ENCODE data around the gene AXIN1.
"Not testable (repeated sequence)": the region's sequence is repeated elsewhere in the genome, so short reads cannot be mapped to it uniquely, and the experiment has no call there.

The AXIN1 gene, protein sequence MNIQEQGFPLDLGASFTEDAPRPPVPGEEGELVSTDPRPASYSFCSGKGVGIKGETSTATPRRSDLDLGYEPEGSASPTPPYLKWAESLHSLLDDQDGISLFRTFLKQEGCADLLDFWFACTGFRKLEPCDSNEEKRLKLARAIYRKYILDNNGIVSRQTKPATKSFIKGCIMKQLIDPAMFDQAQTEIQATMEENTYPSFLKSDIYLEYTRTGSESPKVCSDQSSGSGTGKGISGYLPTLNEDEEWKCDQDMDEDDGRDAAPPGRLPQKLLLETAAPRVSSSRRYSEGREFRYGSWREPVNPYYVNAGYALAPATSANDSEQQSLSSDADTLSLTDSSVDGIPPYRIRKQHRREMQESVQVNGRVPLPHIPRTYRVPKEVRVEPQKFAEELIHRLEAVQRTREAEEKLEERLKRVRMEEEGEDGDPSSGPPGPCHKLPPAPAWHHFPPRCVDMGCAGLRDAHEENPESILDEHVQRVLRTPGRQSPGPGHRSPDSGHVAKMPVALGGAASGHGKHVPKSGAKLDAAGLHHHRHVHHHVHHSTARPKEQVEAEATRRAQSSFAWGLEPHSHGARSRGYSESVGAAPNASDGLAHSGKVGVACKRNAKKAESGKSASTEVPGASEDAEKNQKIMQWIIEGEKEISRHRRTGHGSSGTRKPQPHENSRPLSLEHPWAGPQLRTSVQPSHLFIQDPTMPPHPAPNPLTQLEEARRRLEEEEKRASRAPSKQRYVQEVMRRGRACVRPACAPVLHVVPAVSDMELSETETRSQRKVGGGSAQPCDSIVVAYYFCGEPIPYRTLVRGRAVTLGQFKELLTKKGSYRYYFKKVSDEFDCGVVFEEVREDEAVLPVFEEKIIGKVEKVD

DNA sequence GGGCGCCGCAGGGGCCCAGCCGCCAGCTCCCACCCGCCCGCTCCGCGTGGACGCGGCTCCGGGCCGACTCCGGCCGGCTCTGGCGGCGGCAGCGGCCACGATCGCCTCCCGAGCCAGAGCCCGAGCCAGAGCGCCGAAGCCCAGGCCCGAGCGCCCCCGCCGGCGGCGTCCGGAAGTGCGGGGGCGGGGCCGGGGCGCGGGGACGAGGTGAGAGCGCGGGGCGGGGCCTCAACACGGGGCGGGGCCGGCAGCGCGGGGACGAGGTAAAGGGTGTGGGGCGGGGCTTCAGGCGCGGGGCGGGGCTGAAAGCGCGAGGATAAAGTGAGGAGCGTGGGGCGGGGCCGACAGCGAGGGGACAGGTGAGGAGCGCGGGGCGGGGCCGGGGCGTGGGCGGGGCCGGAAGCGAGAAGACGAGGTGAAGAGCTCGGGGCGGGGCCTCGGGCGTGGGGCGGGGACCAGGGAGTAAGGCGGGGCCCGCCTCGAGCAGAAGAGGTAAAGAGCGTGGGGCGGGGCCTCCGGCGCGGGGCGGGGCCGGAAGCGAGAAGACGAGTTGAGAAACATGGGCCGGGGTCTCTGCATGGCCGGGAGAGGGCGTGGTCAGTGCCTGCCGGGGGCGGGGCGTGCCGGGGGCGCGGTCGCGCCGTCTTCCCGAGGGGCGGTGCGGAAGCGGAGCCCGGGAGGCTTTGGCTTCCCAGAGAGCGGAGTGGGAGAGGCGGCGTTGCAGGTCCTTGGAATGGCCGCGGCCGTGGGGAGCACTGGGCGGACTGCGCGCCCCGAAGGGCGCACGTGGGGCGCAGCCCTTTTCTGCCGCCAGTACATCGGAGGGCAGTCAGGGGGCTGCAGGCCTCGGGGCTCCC, at the start of gene AXIN1:
Gene AXIN1, minus strand, starts transcription at position 177 of the 857 bp plus-strand sequence. CDS start 5,698 bp downstream, outside the sequence.
- DNase-seq (ENCODE audit: low spot score), result peak; percentile 86

DNA sequence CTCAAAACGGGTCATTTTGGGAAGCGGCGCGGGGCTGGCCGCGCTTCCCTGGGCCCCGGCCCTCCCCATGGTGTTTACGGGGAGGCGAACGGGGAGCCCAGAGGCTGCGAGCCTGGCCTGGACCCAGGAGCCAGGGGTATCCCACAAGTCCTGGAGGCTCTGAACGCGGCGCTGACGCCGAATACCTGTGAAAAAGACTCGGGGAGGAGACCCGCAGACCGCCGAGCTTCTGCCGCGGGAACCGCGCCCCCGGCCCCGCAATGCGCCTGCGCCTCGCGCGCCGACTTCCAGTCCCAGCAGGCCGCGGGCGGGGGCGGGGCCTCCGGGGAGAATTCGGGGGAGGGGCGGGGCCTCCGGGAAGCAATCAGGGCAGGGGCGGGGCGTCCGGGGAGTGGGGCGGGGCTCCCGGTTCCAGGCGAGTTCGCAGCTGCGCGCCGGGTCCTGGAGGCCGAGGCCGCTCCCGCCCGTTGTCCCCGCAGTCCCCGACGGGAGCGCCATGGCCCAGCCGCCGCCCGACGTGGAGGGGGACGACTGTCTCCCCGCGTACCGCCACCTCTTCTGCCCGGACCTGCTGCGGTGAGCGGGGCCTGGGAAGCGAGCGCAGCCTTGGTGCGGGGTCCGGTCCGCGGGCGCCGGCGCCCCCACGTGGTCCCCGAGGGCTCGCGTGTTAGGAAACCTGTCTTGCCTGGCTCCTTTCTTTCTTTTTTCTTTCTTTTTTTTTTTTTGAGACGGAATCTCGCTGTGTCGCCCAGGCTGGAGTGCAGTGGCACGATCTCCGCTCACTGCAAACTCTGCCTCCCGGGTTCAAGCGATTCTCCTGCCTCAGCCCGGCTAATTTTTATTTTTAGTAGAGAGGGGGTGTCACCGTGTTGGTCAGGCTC, 49.2 kb upstream of the AXIN1 start, which contains the start of gene DECR2:
Gene DECR2, plus strand, starts transcription at position 418 of the 881 bp plus-strand sequence. Its CDS starts 79 bp downstream, at position 497.
- DNase-seq (ENCODE audit: low spot score), result peak; percentile 82

DNA sequence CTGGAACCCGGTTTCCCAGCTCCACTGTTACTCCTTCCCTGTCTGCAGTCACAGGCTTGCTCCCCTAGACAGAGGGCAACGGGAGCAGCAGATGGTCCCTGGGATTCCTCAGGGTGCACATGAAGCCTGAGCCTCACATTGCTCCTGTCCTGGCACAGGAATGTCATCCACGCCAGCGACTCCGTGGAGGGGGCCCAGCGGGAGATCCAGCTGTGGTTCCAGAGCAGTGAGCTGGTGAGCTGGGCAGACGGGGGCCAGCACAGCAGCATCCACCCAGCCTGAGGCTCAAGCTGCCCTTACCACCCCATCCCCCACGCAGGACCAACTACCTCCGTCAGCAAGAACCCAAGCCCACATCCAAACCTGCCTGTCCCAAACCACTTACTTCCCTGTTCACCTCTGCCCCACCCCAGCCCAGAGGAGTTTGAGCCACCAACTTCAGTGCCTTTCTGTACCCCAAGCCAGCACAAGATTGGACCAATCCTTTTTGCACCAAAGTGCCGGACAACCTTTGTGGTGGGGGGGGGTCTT, 47.6 kb upstream of the AXIN1 start:
- no peak for DNase-seq (ENCODE audit: low spot score)

DNA sequence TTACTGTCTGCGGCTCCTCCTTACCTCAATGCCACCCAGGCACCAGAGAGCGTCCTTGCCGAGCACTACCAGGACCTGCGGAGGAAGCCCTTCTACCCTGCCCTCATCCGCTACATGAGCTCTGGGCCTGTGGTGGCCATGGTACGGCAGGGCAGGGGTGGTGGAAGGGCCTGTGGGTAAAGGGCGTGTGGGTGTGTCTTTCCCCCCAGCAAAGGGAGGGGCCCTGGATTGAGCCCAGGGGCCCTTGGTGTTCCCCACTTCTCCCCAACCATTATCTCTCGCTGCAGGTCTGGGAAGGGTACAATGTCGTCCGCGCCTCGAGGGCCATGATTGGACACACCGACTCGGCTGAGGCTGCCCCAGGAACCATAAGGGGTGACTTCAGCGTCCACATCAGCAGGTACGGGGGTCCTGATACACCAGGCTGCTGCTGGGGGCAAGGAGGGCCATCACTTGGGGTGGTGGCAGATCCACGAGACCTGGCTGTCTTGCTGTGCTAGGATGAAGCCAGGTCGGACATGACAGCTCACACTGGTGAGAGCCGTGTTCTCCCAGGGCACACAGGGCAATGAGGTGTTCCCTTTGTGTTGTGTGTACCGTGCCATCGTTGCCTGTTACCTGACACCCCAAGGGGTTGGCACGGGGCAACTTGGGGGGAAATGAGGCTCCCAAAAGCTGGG, 47.0 kb upstream of the AXIN1 start:
- DNase-seq (ENCODE audit: low spot score), result no peak

DNA sequence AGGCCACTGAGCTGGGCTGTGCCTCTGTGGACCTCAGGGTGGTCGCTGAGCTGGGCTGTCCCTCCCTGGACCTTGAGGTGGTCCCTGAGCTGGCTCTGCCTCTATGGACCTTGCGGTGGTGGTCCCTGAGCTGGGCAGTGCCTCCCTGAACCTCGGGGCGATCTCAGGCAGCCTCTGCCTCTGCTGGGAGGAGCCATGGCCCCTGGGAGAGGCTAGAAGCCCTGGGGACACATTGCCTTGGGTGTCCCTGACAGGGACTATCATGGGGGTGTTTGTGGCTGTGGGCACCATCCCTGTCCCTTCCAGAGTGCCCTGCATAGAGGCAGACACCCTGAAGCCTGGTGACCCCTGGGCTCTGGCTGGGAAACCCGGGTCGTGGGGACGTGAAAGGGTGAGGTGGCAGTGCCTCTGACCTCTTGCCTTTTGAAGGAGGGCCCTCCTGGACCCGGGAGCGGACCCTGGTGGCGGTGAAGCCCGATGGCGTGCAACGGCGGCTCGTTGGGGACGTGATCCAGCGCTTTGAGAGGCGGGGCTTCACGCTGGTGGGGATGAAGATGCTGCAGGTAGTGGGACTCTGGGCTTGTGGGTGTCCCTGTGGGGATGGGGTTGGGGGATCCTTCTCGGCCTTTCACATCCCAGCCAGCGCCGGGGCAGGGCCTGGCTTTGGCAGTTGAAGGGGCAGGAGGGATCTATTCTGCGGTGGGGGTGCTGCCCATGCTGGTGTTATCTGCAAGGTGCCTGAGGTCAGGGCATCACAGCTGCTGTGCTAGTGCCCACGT, 46.2 kb upstream of the AXIN1 start:
- DNase-seq (ENCODE audit: low spot score), result no peak

DNA sequence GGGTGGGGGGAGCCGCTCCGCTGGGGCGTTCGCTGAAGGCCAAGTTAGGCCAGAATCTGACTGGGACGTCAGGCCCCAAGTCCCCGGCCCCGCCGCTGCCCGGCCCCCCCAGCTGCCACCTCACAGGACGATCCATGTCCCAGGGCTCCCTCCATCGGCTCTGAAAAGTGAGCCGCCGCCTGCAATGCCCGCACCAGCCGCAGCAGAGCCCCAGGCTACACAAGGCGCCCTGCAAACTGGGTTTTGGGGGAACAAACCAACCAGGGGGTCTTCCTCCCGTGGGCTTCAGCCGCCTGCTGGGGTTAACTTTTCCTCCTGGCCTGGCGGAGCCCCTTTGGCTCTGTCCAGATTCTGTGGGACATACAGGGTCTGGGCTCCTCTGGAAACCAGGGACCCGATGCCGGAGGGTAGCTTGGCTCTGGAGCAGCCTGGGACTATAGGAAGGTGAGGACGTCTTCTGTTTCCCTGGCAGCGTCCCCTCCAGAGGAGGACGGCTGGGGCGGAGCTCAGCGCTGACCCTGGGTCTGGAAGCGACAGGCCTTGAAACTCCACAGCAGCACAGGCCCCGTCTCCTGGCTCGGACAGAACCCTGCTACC, 45.3 kb upstream of the AXIN1 start:
- no peak for DNase-seq (ENCODE audit: low spot score)

DNA sequence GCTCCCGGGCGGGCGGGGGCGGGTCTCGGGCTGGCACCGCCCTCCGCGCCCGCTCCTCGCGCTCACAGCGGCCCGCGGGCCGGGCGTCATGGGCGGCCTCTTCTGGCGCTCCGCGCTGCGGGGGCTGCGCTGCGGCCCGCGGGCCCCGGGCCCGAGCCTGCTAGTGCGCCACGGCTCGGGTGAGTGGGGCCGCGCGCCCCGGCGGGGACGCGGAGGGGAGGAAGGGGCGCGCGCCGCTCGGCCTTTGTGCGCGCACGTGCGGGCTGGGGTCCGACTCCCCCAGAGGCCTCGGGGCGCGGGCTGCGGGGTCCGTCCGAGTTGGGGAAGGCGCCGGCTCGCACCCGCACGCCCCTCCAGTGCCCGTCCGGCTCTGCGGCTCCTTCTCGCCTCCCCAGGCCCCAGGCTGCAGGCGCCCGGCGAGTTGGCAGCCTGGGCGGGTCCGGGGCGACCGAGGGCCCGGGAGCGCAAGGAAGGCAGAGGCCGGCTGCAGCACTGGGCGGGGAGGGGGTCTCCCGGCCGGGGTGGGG, 44.7 kb upstream of the AXIN1 start, which contains the start of gene NME4:
Gene NME4, plus strand, starts transcription at position 65 of the 527 bp plus-strand sequence. Its CDS starts 24 bp downstream, at position 89.
- DNase-seq (ENCODE audit: low spot score), result no peak

DNA sequence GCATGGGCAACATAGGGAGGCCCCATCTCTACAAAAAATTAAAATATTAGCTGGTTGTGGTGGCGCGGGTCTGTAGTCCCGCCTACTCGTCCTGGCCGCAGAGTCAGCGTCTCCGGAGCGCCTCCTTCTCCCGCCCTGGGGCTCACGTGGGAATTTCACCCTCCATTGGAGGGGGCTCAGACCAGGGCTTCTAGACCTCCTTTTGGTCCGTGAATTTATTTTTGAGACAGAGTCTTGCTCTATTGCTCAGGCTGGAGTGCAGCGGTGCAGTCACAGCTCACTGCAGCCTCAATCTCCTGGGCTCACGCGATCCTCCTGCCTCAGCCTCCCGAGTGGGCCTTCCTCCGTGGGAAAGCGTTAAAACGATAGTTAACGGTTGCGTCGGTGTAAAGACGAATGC, 44.1 kb upstream of the AXIN1 start:
- DNase-seq (ENCODE audit: low spot score), result peak; percentile 51

DNA sequence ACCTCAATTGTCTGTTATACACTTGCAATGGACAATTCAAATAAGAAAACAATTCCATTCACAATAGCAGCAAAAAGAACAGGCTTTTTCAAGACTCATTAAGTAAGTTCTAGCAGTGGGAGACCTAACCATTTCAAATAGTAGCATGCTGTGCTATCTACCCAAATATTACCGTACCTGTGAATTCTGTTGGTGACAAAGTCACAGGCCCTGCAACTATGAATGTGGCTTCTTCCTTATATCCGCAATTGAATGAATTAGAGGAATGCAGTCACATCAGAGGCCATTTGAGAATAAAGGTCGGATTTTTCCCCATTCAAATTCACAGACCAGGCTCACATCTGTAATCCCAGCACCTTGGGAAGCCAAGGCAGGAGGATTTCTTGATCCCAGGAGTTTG, 43.7 kb upstream of the AXIN1 start:
- peak; percentile 91 for DNase-seq (ENCODE audit: low spot score)

DNA sequence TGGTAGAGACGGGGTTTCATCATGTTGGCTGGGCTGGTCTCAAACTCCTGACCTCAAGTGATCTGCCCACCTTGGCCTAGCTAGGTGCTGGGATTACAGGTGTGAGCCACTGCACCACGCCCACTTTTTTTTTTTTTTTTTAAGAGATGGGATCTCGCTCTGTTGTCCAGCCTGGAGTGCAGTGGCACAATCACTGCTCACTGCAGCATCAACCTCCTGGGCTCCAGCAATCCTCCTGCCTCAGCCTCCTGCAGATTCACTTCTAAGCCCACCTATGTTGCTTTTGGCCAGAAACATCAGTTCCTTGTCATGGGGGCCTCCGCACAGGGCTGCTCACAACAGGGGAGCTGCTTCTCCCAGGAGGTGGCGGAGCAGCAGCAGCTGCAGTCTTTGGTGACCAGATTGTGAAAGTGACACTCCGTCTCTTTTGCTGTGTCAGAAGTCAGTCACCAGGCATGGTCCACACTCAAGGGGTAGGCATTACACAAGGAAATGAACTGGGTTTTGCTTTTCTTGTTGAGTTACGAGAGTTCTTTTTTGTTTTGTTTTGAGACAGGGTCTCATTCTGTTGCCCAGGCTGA, 40.0 kb upstream of the AXIN1 start:
- DNase-seq (ENCODE audit: low spot score), result no peak

DNA sequence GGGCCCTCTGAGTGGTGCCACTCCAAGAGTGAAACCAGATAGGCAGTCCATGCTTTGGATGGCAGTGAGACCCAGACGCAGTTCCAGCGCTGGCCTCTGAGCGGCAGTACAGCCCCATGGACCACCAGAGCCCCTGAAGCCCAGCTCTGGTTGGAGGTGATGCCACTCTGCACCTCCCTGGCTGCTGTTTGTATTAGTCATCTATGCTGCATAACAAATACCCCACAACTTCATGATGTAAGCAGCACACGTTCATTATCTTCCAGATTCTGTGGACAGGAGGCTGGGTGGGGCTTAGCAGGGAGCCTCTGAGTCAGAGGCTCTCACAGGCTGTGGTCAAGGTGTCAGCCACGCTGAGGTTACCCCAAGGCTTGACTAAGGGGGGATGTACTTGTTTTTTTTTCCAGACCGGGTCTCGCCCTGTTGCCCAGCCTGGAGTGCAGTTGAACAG, 39.4 kb upstream of the AXIN1 start:
- DNase-seq (ENCODE audit: low spot score), result no peak

DNA sequence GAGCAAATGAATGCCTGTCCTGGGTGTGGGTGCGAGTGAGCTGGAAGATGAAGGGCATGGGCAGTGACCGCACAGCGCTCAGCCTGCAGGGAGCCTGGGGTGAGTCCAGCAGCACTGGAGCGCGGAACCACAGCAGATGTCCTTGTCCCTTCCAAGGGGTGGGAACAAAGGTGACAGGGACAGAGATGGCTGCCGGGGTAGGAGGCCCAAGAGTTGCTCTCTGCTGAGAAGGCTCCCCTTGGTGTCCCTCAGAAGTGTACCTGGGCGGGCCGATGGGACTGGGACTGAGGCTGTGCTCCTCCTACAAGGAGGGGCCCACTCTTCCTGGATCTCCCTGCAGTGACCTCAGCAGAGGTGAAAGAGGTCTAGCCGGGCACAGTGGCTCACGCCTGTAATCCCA, 36.8 kb upstream of the AXIN1 start:
- DNase-seq (ENCODE audit: low spot score), result no peak

DNA sequence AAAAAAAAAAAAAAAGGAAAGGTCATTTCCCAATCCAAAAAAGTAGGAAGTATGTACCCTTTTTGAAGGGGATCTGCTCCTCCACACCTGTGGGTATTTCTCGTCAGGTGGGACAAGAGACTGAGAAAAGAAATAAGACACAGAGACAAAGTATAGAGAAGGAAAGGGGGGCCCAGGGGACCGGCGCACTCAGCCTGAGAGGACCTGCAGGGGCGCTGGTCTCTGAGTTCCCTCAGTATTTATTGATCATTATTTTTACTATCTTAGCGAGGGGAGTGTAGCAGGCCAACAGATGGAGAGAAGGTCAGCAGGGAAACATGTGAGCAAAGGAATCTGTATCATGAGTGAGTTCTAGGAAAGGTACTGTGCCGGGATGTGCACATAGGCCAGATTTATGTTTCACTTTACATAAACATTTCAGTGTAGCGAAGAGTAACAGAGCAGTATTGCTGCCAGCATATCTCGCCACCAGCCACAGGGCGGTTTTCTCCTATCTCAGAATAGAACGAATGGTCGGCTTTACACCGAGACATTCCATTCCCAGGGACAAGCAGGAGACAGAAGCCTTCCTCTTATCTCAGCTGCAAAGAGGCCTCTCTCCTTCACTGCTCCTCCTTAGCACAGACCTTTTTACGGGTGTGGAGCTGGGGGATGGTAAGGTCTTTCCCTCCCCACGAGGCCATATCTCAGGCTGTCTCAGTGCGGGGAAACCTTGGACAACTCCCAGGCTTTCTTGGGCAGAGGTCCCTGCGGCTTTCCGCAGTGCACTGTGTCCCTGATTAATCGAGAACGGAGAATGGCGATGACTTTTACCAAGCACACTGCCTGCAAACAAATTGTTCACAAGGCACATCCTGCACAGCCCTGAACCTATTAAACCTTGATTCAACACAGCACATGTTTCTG, 35.5 kb upstream of the AXIN1 start:
- DNase-seq (ENCODE audit: low spot score), result not testable (repeated sequence)

DNA sequence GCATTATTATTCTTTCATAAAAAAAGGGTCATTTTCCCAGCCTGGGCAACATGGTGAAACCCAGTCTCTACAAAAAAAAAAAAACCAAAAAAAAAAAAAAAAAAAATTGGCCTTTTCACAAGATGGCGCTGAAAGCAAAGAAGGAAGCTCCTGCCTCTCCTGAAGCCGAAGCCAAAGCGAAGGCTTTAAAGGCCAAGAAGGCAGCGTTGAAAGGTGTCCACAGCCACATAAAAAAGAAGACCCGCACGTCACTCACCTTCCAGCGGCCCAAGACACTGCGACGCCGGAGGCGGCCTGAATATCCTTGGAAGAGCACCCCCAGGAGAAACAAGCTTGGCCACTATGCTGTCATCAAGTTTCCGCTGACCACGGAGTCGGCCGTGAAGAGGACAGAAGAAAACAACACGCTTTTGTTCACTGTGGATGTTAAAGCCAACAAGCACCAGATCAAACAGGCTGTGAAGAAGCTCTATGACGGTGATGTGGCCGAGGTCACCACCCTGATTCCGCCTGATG, 34.2 kb upstream of the AXIN1 start:
- DNase-seq (ENCODE audit: low spot score), result peak; percentile 89

DNA sequence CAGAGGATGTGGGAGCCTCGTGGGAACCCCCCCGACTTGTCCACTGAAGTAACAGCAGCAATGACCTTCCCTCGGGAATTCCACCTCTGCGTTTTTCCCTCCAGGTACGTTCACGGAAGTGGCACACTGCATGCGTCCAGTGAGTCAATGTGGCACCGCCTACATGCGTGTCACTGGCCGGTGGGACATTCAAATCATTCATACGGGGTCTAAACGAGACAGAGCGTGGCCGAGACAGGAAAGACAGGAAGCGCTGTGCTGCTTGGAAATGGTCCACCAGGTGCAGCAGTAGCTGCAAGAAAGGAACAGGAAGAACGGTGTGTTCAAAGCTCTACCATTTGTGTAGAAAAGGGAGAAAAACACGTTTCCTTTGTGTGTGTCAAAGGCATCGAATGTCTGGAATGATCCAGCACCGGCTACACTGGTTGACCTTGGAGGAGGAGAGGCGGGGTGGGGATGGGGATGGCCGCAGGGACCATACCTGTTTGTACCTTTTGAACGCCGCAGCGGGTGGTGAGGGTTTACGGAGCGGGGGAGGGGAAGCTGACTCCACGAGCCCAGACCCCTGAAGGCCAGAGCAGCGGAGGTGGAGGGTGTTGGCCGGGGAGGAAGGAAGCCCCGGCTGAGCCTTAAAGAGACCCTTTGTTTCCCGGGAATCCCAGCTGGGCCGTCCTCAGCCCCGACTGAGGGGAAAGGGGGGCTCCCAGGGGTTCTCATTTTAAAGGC, 31.0 kb upstream of the AXIN1 start:
- DNase-seq (ENCODE audit: low spot score), result no peak

Data from pons (tissue), 1 donor.